ENCODE measurements around the gene TMEM238L.

TMEM238L gene

DNA sequence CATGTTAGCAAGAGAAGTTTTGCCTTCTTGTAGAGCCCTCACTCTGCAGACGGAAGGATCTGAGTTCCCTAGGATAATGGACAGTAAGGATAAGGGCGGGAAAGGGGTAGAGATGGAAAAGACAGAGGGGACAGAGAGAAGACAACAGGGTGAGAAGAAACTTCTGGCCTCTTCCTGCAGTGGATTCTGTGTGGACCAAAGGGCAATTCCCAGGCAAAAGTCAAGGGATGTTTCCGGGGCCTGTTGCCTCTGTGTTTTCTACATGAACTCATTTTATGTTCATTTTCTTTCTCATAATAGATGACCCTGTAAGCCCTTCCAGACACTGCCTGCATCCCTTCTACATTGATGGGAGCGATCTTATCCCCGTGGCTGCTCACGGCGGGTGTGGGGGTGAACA lies 647 bp upstream of the TMEM238L start:
- DNase-seq (ENCODE audit: low spot score) = no peak

DNA sequence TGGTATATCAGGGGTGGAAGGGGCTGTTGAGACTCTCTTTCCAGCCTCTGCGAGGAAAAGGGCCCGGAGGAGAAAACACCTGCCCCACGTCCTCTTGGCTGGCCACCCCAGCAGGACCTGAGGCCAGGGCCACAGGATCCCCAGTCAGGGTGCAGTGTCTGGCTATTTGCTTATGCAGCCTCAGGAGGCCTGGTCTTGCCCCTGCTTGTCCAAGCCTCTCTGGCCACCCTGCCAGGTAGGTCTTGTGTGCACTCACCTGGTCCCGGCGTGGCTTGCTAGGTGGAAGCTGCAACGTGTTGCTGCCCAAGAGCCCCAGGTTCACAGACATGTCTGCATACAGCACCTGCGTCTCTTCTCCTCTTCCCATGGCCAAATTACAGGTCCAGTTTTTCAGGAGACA lies 549 bp downstream of the TMEM238L start:
- no peak for DNase-seq (ENCODE audit: low spot score)

DNA sequence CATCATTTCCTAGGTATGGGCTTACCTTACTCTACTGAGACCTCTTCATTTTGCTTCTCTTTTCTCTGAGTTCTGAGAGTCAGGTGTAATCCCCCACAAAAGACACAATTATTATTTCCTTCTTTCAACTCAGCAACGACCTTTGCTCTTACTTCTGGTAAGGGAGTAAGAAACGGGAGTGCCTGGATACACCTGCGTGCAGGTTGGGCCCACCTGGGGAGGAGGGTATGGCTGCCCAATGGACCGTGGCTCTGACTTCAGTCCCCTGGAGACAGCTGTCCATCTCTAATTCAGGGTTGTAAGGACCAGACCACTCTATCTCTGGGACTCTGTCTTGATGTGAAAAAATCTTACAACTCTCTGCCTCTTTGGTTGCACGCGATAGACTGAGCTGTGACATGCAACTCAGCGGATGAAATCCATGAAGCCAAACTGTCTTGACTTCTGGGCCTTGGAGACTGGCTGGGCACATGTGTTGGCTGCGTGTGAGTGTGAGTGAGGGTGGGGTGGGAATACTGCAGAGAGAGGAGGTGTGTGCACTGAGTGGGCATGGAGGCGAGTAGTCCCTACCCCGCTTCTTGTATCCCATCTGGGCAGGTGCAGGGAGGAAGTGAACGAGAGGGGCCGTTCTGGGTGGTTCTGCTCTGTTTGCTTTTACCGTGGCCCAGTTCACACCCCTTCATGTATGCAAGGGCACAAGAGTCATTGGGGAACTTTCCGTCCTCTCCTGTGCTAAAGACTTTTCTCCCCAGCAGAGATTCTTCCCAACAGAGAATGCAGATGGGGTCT lies 1.2 kb downstream of the TMEM238L start:
- DNase-seq (ENCODE audit: low spot score) = no peak

DNA sequence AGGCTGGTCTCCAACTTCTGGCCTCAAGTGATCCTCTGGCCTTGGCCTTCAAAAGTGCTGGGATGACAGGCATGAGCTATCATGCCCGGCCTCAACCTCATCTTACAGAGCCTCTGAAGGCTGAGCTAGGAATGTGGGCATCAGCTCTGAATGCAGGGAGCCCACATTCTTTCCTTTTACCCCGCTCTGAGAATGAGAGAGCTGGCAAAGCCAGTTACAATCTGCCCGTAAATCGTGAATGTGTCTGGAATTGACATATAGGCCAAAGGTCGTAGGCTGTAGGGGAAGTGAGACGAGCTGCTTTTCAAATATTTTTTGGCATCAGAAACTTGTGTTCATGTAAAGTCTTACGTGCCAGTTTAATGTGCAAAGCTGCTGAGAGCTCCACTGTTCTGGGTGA lies 4.5 kb downstream of the TMEM238L start:
- DNase-seq (ENCODE audit: low spot score) = no peak

DNA sequence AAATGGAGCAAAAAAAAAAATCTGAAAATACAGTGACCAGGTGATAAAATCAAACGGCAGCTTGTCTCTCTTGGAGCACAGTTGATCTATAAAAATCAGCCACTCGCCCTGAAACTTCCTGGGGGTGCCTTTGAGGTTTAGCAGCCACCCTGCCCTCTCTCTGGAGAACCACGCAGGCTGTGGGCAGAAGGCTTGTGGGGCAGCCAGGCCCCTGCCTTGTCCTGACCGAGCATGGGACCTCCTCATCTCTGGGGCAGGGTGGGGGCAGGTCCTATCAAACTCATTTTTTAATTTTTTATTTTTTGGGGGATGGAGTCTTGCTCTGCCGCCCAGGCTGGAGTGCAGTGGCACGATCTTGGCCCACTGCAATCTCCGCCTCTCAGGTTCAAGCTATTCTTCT lies 5.0 kb downstream of the TMEM238L start:
- no peak for DNase-seq (ENCODE audit: low spot score)

DNA sequence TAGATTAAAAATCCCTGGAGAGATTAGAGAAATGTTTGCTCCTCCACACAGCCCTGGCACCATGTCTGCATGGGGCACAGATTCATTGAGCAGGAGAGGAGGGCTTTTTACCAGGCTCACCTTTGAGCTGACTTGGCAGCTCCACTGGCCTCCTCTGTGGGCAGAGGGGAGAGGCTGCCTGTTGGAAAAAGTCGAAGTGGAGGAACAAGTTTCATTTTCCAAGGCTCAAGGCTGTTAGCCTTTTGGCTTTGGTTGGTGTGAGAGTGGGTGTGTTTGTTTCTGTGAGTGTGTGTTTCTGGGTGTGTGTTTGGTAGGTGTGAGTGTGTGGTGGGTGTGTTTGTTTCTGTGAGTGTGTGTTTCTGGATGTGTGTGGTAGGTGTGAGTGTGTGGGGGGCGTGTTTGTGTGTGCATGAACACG lies 5.6 kb downstream of the TMEM238L start:
- DNase-seq (ENCODE audit: low spot score) = no peak

DNA sequence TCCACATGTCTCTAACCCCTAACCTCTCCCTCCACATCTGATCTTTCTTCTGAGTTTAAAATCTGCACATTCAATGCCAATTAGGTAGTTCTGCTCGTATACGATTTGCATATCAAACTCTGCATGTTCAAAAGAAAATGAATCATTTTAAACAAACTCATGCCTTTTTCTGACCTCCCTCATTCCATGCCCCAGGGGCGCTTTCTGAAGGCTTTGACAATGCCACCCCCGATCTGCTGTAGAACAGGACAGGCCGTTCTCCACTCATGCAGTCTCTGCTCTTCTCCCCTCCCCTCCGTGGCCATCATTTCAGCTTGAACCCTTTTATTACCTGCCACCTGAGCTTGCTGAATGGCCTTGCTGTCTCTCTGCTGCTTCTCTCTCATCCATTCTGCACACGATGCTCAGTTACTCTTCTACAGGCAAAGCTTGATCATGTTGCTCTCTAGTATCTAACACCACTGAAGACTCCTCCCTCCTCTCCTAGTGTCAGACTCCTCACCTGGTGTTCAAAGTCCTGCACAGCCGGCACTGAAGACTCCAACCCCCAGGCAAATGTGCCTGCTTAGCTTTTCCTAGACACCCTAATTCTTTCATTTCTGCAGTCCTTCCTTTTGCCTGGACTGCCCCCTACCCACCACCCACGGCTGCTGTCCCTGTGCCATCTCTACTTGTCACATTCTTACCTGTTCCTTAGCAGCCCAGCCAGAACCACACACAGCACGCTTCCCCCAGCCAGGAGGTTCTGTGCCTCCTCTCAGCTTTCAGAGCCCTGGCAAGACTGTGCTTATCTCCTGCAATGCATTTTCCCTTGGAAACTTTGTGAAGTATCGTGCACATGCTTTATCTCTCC lies 6.2 kb downstream of the TMEM238L start:
- DNase-seq (ENCODE audit: low spot score) = no peak

DNA sequence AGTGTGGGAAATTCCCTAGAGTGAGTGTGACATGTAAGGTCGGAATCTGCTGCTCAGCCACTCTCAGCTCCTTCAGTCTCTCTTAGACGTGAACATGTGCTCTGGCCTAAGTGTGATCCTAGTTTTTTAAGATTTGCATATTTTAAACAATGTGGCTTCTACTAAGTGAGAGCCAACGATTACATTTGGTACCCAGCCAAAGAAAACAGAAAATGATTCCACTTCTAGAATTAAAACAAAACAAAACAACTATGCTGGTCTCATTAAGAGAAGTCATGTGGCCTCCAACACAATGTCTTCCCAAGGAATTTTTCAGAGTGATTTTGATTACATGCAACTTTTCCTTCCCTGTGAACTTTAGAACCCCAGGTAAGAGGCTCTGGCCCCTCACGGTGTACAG lies 10.1 kb downstream of the TMEM238L start:
- DNase-seq (ENCODE audit: low spot score) = no peak

DNA sequence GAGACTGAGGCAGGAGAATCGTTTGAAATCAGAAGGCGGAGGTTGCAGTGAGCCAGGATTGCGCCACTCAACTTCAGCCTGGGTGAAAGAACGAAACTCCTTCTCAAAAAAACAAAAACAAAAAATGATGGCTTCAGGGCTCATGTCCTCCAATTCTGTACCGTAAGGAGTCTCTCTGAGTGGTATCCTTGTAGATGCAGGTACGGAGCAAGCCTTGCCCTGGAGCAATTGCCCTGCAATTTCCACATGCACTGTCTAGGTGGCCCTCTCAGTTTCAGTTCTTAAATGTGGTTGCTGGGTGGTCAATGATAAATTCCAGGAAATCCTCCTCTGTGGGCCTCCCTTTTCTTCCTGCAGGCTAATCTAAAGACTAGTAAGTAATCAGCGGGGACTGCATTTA lies 10.6 kb downstream of the TMEM238L start:
- DNase-seq (ENCODE audit: low spot score) = no peak

DNA sequence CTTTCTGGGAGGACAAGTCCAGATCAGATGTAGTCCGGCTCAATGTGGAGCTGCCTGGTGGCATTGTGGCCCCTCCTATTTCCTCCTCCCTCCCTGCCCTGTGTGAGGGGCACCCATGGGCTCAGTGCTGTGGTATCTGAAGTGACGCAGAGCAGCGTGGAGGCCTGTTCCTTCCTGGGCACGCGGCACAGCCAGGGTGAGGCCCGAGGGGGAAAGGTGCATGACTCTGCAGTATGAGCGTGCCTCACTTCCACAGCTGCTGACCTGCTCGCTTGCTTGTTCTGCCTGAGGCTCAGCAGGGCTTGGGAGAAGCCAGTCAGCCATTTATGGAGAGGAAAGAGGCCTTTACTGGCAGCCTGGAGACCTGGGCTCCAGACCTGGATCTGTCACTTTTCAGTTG lies 11.7 kb downstream of the TMEM238L start:
- DNase-seq (ENCODE audit: low spot score) = no peak

DNA sequence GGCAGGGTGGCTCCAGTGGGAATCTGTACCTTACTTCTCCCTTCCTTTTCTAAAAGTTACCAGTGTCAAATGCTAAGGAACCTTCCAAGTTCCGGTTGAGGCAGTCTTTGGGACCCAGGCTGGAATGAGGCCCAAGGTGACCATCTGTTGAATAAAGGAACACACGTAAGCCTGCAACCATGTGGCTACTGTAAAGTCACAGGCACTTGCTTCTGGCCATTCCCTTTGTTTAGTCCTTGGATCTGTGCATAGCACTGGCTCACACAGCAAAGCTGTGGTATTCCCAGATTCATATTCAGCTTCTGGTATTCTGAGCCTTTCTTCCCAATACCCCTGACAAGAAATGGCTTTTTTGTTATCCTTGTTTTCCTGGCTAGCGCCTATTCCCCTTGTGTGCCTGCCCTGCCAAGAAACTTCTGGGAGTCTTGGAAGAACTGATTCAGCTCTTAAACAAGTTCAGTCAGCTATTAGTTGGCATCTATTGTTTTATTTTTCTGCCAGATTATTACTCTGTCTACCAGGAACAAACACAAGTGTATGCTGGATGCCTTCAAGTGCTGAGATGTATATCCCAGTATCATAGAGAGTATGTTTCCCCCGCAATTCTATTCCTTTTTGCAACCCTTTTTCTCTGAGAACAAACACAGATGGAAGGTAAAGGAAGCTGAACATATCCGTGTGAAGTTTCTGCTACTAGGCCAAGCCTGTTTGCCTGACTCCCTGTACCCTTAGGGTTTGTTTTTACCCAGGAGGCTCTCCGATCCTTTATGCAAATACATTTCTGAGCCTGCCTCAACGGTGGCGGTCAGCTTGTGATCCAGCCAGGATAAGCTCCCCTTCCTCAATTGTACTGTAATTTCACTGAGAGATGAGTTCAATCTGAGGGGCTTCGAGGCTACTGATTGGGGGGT lies 13.2 kb downstream of the TMEM238L start:
- no peak for DNase-seq (ENCODE audit: low spot score)

DNA sequence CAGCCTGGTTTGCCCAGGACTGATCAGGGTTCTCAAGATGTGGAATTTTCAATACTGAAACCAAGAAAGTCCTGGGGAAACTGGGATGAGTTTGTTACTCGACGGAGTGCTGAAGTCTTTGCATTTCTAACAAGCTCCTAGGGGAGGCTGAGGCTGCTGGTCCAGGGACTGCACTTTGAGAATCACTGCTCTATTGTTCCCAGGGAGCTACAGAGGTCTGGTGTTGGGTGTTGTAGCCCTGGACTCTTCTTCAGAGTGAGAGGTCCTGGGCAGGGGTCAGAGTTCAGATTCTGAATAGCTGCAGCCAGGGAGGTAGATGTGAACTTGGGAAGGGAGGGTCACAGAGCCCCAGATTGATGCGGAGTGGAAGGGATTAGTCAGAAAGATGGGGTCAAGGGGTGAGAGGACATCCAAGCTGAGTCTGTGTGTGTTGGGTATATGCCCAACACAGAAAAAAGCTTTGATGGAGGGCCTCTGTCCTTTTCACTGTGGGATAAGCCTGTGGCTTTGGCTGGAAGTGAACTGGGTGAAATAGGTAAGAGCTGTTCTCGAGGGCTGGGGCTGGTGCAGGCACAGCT lies 14.1 kb downstream of the TMEM238L start:
- DNase-seq (ENCODE audit: low spot score) = no peak

DNA sequence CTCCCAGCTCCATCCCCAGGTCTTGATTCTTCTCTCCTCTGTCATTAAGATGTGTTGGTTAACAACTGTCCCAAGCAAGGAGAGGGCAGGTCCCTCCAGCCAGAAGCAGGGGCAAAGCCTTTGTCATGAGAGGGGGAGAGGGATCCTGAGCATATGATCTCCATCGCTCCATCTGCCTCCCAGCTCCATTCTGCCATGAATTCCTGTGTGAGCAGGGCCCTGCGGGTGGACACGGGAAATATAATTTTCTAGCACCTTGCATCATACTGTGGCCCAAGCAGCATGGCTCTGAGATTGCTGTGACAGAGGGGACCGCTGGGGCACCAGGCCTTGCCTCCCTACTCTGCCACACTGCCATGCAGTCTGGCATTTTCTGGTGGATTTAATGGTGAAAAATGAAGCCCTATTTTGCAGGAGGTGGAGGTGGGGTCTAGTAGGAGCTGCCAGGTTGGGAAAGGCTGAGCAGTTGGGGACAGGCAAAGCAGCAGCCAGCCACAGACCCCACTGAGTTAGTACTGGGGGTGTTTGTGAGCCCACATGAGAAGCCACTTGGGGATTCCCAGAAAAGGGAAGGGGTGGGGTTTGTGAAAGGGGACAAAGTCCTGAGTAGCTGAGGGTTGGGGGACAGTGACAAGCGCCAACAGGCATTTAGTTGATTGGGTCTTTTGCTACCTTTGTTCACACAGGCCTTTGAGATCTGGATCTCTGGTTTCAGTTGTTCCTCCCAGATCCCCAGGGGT lies 16.4 kb downstream of the TMEM238L start:
- no peak for DNase-seq (ENCODE audit: low spot score)

DNA sequence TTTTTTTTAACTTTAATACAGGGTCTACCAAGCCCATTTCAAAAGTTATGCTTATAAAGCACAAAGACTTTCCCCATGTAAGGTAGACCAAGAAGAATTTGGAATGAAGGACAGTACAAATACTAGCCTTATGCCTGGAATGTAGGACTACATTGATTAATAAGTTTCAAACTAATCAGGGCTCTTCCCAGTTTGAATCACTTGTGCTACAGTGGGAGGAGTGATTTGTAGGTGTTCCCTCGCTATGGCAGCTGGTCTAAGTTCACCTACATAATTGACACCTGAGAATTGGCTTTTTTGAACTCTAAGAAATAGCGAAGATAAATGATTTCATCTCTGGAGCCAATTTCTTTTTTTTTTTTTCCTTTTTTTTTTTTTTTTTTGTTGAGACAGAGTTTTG lies 18.6 kb downstream of the TMEM238L start:
- no peak for DNase-seq (ENCODE audit: low spot score)

DNA sequence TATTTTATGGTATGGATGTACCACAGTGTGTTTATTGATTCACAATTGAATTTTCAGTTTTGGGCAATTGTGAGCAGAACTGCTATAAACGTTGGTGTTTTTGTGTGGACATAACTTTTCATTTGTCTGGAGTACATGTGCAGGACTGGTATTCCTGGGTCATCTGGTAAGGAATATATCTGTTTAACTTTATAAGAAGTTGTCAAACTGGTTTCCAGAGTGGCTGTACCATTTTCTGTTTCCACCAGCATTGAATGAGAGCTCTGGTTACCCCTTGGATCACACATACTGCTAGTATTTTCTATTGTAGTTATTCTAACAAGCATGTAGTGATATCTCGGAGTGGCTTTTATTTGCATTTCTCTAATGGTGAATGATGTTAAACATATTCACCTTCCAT lies 24.3 kb downstream of the TMEM238L start:
- no peak for DNase-seq (ENCODE audit: low spot score)

DNA sequence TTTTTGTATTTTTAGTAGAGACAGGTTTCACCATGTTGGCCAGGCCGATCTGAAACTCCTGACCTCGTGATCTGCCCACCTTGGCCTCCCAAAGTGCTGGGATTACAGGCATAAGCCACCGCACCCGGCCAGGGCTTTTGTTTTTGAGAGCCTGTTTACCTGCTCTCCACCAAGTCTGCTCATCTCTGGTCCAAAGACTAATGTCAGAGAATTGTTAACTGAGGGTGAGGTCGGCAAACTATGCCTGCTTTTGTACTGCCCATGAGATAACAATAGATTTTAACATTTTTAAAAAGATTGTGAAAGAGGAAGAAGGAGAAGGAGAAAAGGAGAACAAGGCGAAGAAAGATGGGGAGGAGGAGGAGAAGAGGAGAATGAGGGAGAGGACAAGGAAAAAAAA lies 26.0 kb downstream of the TMEM238L start:
- DNase-seq (ENCODE audit: low spot score) = no peak

DNA sequence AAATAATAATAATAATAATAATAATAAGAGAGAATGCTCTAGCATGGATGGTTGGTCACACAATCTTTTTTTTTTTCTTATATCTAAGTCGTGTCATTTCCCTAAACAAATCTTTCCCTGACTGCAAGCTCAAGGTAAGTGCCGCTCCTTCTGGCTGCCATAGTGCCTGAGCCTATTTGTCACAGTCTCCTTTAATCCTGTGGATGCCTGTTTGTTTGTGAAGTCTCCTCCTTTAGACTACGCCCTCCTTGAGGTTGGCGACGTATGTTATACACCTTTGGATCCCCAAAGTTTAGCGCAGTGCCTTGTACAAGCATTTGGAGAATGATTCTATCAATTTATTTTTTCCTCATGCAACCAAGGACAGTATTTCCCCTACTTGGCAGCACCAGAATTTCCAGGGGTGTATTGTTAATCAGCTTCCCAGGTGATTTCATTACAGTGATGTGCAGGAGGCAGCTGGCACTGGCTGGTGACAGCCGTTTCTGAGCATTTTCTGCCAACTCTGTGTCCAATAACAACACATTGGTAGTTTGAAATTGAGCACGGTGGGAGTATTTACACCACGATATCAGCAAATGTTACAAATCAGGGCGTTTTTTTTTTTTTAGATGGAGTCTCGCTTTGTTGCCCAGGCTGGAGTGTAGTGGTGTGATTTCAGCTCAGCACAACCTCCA lies 26.6 kb downstream of the TMEM238L start:
- no peak for DNase-seq (ENCODE audit: low spot score)

DNA sequence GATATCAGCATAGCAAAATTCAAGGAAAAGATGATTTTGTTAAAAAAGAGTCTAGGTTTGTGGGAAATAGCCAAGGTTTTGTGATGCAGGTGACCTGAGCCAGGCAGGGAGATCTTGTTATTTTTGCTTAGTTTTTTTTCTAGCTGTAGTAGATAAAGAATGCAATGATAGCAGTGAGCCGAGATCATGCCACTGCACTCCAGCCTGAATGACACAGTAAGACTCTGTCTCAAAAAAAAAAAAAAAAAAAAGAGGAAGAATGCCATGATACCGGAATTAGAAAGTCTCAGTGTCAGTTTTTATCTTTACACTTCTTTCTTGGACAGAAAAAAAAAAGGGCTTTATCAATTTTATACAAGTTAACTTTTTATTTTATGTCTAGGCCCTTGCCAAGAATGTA lies 27.5 kb downstream of the TMEM238L start:
- DNase-seq (ENCODE audit: low spot score) = no peak

DNA sequence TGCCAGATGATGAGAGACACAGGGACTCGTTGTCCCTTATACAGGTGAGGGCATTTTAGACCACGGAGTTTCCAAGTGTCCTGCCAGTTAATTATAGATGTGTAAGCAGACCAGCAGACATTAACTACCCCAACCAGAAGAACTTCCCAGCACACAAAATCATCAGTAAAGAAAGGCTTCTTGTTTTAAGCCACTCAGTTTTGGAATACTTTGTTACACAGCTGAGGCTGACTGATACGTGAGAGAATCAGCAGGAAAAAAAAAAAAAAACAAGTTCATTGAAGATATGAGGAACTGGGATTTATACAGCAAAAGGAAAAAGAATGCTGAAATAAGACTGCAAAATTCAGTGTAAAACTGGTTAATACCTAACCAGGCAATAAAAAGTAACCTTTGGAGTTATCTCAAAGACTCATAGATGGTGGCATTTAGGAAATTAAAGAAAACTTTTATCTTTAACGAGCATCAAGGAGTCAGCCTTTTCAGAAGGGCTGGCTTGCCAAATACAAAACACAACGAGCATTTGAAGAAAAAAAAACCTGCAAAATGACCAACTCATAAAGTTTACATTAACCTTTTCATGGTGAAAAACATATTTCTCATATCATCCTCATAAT lies 28.1 kb downstream of the TMEM238L start:
- DNase-seq (ENCODE audit: low spot score) = no peak

DNA sequence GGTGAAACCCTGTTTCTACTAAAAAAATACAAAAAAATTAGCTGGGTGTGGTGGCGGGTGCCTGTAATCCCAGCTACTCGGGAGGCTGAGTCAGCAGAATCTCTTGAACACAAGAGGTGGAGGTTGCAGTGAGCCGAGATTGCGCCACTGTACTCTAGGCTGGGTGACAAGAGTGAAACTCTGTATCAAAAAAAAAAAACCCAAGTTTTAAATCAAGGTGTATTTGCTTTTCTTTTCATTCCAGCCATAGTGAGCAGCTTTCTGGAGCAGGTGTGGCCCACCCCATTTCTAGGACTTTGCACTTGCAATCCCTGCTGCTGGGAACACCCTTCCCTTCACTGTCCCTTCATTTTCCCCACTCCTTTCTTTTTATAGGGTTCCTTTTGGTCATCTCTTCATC lies 28.8 kb downstream of the TMEM238L start:
- no peak for DNase-seq (ENCODE audit: low spot score)
